SK-N-SH treated with all-trans-retinoic acid at 6 μM for 48 hours (cell line): Measurements from ENCODE around the gene PCDH9.

Experiments
- BACH2 ChIP-seq: fragments of 250-450 bp; sonication (Bioruptor Pico); IDR thresholded peaks from 2 replicates; pipeline ENCODE4 v1.9.0; 2021; ENCODE audit warnings: mild to moderate bottlenecking, borderline replicate concordance
- ISL1 ChIP-seq: fragments of 250-450 bp; sonication (Bioruptor Pico); IDR thresholded peaks from 2 replicates; pipeline ENCODE4 v2.1.2; 2022; ENCODE audit warnings: mild to moderate bottlenecking, moderate library complexity
- OSR1 ChIP-seq: fragments of 250-450 bp; sonication (Bioruptor Pico); IDR thresholded peaks from 2 replicates; pipeline ENCODE4 v1.8.0; 2022; ENCODE audit warnings: moderate library complexity, mild to moderate bottlenecking, inconsistent platforms
- TCF4 ChIP-seq: fragments of 250-450 bp; sonication (Bioruptor Pico); IDR thresholded peaks from 2 replicates; pipeline ENCODE4 v1.8.0; 2021; ENCODE audit warnings: mild to moderate bottlenecking, moderate library complexity, borderline replicate concordance
- ZFP3 ChIP-seq: fragments of 250-450 bp; sonication (Bioruptor Pico); IDR thresholded peaks from 2 replicates; pipeline ENCODE4 v1.5.0; 2020; ENCODE audit warnings: mild to moderate bottlenecking, moderate library complexity
- ZFP30 ChIP-seq: fragments of 450-650 bp; formaldehyde crosslinking; IDR thresholded peaks from 2 replicates; pipeline ENCODE4 v1.5.0; 2022; ENCODE audit warnings: mild to moderate bottlenecking, moderate library complexity
- ZNF70 ChIP-seq: fragments of 450-650 bp; formaldehyde crosslinking; IDR thresholded peaks from 2 replicates; pipeline ENCODE4 v1.5.0; 2020; ENCODE audit warnings: mild to moderate bottlenecking, moderate library complexity
- TF ChIP-seq, protein P1 (sequence below): fragments of 250-450 bp; sonication (Bioruptor Pico); IDR thresholded peaks from 2 replicates; pipeline ENCODE4 v1.8.0; 2021; ENCODE audit warnings: low read depth, mild to moderate bottlenecking, moderate library complexity, borderline replicate concordance

GRCh38 chr13:66427458-66427861, 802.7 kb downstream of the PCDH9 start:
- TF ChIP-seq TCF4: no peak
- no peak for TF ChIP-seq ZNF70 (CRISPR knock-in tag)
- TF ChIP-seq ISL1: peak; percentile 25; the same call in 1 of the 2 replicates
- no peak for TF ChIP-seq ZFP3 (CRISPR knock-in tag)
- TF ChIP-seq ZFP30 (CRISPR knock-in tag): no peak
- TF ChIP-seq, protein P1, sequence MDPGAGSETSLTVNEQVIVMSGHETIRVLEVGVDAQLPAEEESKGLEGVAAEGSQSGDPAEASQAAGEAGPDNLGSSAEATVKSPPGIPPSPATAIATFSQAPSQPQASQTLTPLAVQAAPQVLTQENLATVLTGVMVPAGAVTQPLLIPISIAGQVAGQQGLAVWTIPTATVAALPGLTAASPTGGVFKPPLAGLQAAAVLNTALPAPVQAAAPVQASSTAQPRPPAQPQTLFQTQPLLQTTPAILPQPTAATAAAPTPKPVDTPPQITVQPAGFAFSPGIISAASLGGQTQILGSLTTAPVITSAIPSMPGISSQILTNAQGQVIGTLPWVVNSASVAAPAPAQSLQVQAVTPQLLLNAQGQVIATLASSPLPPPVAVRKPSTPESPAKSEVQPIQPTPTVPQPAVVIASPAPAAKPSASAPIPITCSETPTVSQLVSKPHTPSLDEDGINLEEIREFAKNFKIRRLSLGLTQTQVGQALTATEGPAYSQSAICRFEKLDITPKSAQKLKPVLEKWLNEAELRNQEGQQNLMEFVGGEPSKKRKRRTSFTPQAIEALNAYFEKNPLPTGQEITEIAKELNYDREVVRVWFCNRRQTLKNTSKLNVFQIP: no peak
- no peak for TF ChIP-seq OSR1 (CRISPR knock-in tag)
- TF ChIP-seq BACH2: no peak
